WERI-Rb-1 (cell line): Measurements from ENCODE around the gene TM9SF1.

Source experiments
- DNase-seq: peaks from one replicate; pipeline ENCODE4 v3.0.0-alpha.2; 2020
- H3K27ac ChIP-seq: fragments of 250-450 bp; sonication (Bioruptor Pico); 2 replicates; pipeline ENCODE4 v1.5.1; 2020; ENCODE audit warnings: mild to moderate bottlenecking, moderate library complexity
- H3K27me3 ChIP-seq: fragments of 250-450 bp; sonication (Bioruptor Pico); 2 replicates; pipeline ENCODE4 v1.5.1; 2021; ENCODE audit warnings: mild to moderate bottlenecking, low read depth, moderate library complexity; ENCODE audit not compliant: insufficient read depth, severe bottlenecking
- H3K36me3 ChIP-seq: fragments of 250-450 bp; sonication (Bioruptor Pico); 2 replicates; pipeline ENCODE4 v1.5.1; 2020; ENCODE audit warnings: mild to moderate bottlenecking, moderate library complexity
- H3K4me3 ChIP-seq: 2 replicates; pipeline ENCODE4 v1.5.1; 2011; ENCODE audit warnings: low read depth, mild to moderate bottlenecking, control low read depth, low read length
- H3K9me3 ChIP-seq: fragments of 250-450 bp; sonication (Bioruptor Pico); 2 replicates; pipeline ENCODE4 v1.5.1; 2021; ENCODE audit warnings: mild to moderate bottlenecking, moderate library complexity; ENCODE audit not compliant: severe bottlenecking
- CTCF ChIP-seq: IDR thresholded peaks from 2 replicates; pipeline ENCODE4 v1.5.1; 2011; ENCODE audit warnings: low read depth, mild to moderate bottlenecking, control low read depth, inconsistent platforms, low read length

The TM9SF1 gene

DNA sequence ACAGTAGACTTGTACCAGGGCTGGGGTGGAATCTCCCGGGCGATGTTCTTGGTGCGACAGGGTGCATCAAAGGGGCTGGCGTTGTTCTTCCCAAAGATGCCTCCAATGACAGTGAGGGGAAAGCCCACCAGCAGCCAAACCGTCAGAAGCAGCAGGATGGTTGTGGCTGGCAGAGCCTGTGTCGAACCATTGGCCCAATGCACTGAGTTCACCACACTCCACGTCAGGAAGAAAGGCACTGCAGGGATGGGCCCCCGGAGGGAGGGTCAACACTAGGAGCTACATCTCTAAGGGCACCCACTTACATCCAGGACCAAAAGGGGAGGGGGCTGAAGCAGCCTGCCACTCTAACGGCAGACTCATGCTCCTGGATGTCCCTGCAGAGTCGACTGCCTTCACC is 4.8 kb downstream of the TM9SF1 start:
- Histone ChIP-seq H3K27ac (no peak overlapping the region), H3K36me3 (peaks cover 56% of the 10 kb centered on the region), H3K9me3 (no peaks in the 10 kb centered on the region), H3K27me3 (no peaks in the 10 kb centered on the region), H3K4me3 (no peak overlapping the region)
- no peak for TF ChIP-seq CTCF
- DNase-seq: no peak

- H3K4me3 ChIP-seq: no peak overlapping the region
- H3K27ac ChIP-seq: peak overlapping the region; percentile 79; the same call in 1 of the 2 replicates
- DNase-seq: no peak
- peaks cover 63% of the 10 kb centered on the region for H3K36me3 ChIP-seq
- H3K27me3 ChIP-seq: no peaks in the 10 kb centered on the region
- no peaks in the 10 kb centered on the region for H3K9me3 ChIP-seq
- TF ChIP-seq CTCF: no peak
Observed at GRCh38 chr14:24189460-24189859, 5.8 kb downstream of the TM9SF1 start.

DNA sequence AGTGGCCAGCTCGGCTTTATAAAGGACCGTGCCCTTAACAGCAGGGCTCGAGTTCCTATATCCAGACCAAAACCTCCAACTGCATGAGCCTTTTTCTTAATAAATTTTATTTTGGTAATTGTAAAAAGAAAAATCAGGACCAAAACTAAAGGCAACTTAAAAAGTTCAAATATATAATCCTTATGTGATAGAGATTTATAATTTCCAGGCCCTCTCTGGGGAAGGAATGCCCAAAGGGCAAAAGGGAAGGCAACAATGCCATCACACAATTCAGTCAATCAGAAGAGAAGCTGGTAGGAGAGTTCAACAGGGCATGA is 6.2 kb downstream of the TM9SF1 start:
- Histone ChIP-seq H3K27ac (peak overlapping the region; percentile 79), H3K4me3 (peak overlapping the region; percentile 5; the same call in 1 of the 2 replicates), H3K9me3 (no peaks in the 10 kb centered on the region), H3K36me3 (peaks cover 63% of the 10 kb centered on the region), H3K27me3 (no peaks in the 10 kb centered on the region)
- DNase-seq: no peak
- TF ChIP-seq CTCF: no peak

- H3K27ac ChIP-seq: peak within 1 kb of the TSS; percentile 79
- no peaks in the 10 kb centered on the region for H3K9me3 ChIP-seq
- H3K4me3 ChIP-seq: peak within 1 kb of the TSS; percentile 60
- H3K36me3 ChIP-seq: peaks cover 63% of the 10 kb centered on the region
- no peak for TF ChIP-seq CTCF
- peak; percentile 98 for DNase-seq
- no peaks in the 10 kb centered on the region for H3K27me3 ChIP-seq
Observed at GRCh38 chr14:24188251-24189058, 6.8 kb downstream of the TM9SF1 start, which contains the start of gene IPO4. IPO4 (minus strand) TSS chr14:24188816; CDS start chr14:24188787, 29 bp downstream.

DNA sequence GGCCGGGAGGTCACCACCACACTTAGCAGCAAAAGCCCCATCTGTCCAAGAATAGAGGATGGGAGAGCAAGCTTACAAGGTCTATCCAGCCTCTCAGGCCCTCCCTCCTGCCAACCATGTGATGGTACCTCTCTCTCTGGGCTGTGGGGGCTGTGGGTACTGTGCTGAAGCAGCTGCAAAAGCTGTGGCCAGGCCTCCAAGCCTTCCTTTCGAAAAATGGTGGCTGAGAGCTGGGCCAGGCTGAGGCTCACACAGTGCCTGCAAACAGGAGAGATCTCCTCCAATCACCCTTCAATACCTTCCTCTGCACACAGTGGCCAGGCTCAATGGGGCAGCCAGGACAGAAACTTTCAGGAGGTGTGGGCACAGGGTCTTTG is 7.7 kb downstream of the TM9SF1 start:
- Histone ChIP-seq H3K9me3 (no peaks in the 10 kb centered on the region), H3K27ac (peak overlapping the region; percentile 79; the same call in 1 of the 2 replicates), H3K27me3 (no peaks in the 10 kb centered on the region), H3K36me3 (peaks cover 66% of the 10 kb centered on the region), H3K4me3 (no peak overlapping the region)
- no peak for DNase-seq
- TF ChIP-seq CTCF: no peak
